Measurements from ENCODE around the gene GPR153.

DNA sequence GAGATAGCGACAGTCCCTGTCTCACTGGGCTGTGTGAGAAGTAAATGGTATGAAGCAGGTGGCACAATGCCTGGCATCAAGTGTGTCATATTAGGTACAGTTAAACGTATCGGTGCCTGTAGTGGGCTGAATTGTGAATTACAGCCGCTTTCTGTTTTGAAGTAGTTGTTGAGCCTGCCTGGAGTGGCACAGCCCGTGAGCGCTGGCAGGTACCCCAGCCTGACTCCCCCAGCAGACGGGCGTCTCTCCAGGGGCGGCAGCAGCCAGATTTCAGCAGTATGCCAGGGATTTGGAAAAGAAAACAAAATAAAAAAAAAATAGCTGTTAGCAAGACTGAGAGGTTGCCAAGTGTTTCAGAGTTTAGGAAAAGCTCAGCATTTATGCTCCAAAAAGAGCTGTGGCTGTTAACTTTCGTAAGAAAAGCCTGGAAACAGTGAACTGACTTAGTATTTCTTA is 26.6 kb upstream of the GPR153 start:
- TF ChIP-seq EZH2 (IDR thresholded peaks at IDR 0.05; ENCODE audit: borderline replicate concordance, insufficient read depth, low read depth, low read length, poor library complexity, severe bottlenecking), result no peak
- TF ChIP-seq, protein P1, sequence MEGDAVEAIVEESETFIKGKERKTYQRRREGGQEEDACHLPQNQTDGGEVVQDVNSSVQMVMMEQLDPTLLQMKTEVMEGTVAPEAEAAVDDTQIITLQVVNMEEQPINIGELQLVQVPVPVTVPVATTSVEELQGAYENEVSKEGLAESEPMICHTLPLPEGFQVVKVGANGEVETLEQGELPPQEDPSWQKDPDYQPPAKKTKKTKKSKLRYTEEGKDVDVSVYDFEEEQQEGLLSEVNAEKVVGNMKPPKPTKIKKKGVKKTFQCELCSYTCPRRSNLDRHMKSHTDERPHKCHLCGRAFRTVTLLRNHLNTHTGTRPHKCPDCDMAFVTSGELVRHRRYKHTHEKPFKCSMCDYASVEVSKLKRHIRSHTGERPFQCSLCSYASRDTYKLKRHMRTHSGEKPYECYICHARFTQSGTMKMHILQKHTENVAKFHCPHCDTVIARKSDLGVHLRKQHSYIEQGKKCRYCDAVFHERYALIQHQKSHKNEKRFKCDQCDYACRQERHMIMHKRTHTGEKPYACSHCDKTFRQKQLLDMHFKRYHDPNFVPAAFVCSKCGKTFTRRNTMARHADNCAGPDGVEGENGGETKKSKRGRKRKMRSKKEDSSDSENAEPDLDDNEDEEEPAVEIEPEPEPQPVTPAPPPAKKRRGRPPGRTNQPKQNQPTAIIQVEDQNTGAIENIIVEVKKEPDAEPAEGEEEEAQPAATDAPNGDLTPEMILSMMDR (IDR thresholded peaks at IDR 0.05), result no peak
